ENCODE data around the gene DHCR24.

DHCR24 gene

GRCh38 chr1:54834007-54834541, 52.9 kb downstream of the DHCR24 start:
- no peak overlapping the region for H2AK5ac ChIP-seq (ENCODE audit: low read length)
- no peaks in the 10 kb centered on the region for H3K4me1 ChIP-seq (ENCODE audit: control insufficient read depth, low read depth, low read length)
- H3K9ac ChIP-seq (ENCODE audit: low read length), result no peak overlapping the region
- H3K4me2 ChIP-seq (ENCODE audit: low read length), result no peak overlapping the region
- no peaks in the 10 kb centered on the region for H3K36me3 ChIP-seq (ENCODE audit: control insufficient read depth, insufficient read depth, low read length)
- H3K79me1 ChIP-seq (ENCODE audit: low read length), result no peaks in the 10 kb centered on the region
- DNase-seq, result no peak
- H3K18ac ChIP-seq (ENCODE audit: low read length), result no peak overlapping the region
- no peak overlapping the region for H4K5ac ChIP-seq (ENCODE audit: low read length)
- H3K4me3 ChIP-seq (ENCODE audit: low read length), result no peak overlapping the region
- no peak overlapping the region for H3K4ac ChIP-seq (ENCODE audit: low read depth, low read length)
- H4K8ac ChIP-seq (ENCODE audit: low read depth, low read length), result no peak overlapping the region
- no peak overlapping the region for H3K27ac ChIP-seq (ENCODE audit: low read depth, low read length)
- no peak overlapping the region for H3K56ac ChIP-seq (ENCODE audit: low read length)
- H2BK120ac ChIP-seq (ENCODE audit: low read depth, low read length), result no peak overlapping the region
- no peak overlapping the region for H3K23ac ChIP-seq (ENCODE audit: low read length)
- no peak overlapping the region for H2BK15ac ChIP-seq (replicated peaks; ENCODE audit: low read depth)
- no peak overlapping the region for H2BK5ac ChIP-seq (ENCODE audit: low read length)
- no peaks in the 10 kb centered on the region for H3K79me2 ChIP-seq (ENCODE audit: control insufficient read depth, insufficient read depth, low read length)
- no CpG with 5 or more reads among the region's 1 CpG for WGBS (ENCODE audit: extremely low coverage, insufficient coverage, low lambda C conversion rate)
- no peaks in the 10 kb centered on the region for H3K27me3 ChIP-seq (ENCODE audit: insufficient read depth, low read length, poor library complexity)

- Histone ChIP-seq H2BK15ac (replicated peaks; ENCODE audit: low read depth) (no peak overlapping the region), H3K4me1 (ENCODE audit: control insufficient read depth, low read depth, low read length) (no peaks in the 10 kb centered on the region), H2BK5ac (ENCODE audit: low read length) (no peak overlapping the region), H3K27ac (ENCODE audit: low read depth, low read length) (no peak overlapping the region), H3K79me2 (ENCODE audit: control insufficient read depth, insufficient read depth, low read length) (no peaks in the 10 kb centered on the region), H3K27me3 (ENCODE audit: insufficient read depth, low read length, poor library complexity) (no peaks in the 10 kb centered on the region), H2AK5ac (ENCODE audit: low read length) (no peak overlapping the region), H3K56ac (ENCODE audit: low read length) (no peak overlapping the region), H3K9ac (ENCODE audit: low read length) (no peak overlapping the region), H3K36me3 (ENCODE audit: control insufficient read depth, insufficient read depth, low read length) (no peaks in the 10 kb centered on the region), H3K18ac (ENCODE audit: low read length) (no peak overlapping the region), H3K4me3 (ENCODE audit: low read length) (no peak overlapping the region), H2BK120ac (ENCODE audit: low read depth, low read length) (no peak overlapping the region), H4K8ac (ENCODE audit: low read depth, low read length) (no peak overlapping the region), H3K79me1 (ENCODE audit: low read length) (no peaks in the 10 kb centered on the region), H4K5ac (ENCODE audit: low read length) (no peak overlapping the region), H3K4me2 (ENCODE audit: low read length) (no peak overlapping the region), H3K4ac (ENCODE audit: low read depth, low read length) (no peak overlapping the region), H3K23ac (ENCODE audit: low read length) (no peak overlapping the region)
- DNase-seq, result no peak
- WGBS (ENCODE audit: extremely low coverage, insufficient coverage, low lambda C conversion rate), result no CpG with 5 or more reads among the region's 9 CpGs
These were observed 53.9 kb downstream of the DHCR24 start for GRCh38 chr1:54833121-54833520.

GRCh38 chr1:54826226-54826816, 60.7 kb downstream of the DHCR24 start:
- no peak overlapping the region for H3K56ac ChIP-seq (ENCODE audit: low read length)
- H3K4me3 ChIP-seq (ENCODE audit: low read length), result no peak overlapping the region
- WGBS (ENCODE audit: extremely low coverage, insufficient coverage, low lambda C conversion rate), result no CpG with 5 or more reads among the region's 4 CpGs
- H3K27me3 ChIP-seq (ENCODE audit: insufficient read depth, low read length, poor library complexity), result no peaks in the 10 kb centered on the region
- H3K18ac ChIP-seq (ENCODE audit: low read length), result no peak overlapping the region
- H3K79me1 ChIP-seq (ENCODE audit: low read length), result no peaks in the 10 kb centered on the region
- H2BK5ac ChIP-seq (ENCODE audit: low read length), result no peak overlapping the region
- no peaks in the 10 kb centered on the region for H3K36me3 ChIP-seq (ENCODE audit: control insufficient read depth, insufficient read depth, low read length)
- no peak overlapping the region for H3K4ac ChIP-seq (ENCODE audit: low read depth, low read length)
- no peak overlapping the region for H2AK5ac ChIP-seq (ENCODE audit: low read length)
- no peak overlapping the region for H3K4me2 ChIP-seq (ENCODE audit: low read length)
- no peak overlapping the region for H3K9ac ChIP-seq (ENCODE audit: low read length)
- DNase-seq, result no peak
- H4K8ac ChIP-seq (ENCODE audit: low read depth, low read length), result no peak overlapping the region
- no peaks in the 10 kb centered on the region for H3K4me1 ChIP-seq (ENCODE audit: control insufficient read depth, low read depth, low read length)
- no peak overlapping the region for H3K23ac ChIP-seq (ENCODE audit: low read length)
- H3K27ac ChIP-seq (ENCODE audit: low read depth, low read length), result no peak overlapping the region
- no peak overlapping the region for H2BK15ac ChIP-seq (replicated peaks; ENCODE audit: low read depth)
- H4K5ac ChIP-seq (ENCODE audit: low read length), result no peak overlapping the region
- no peaks in the 10 kb centered on the region for H3K79me2 ChIP-seq (ENCODE audit: control insufficient read depth, insufficient read depth, low read length)
- no peak overlapping the region for H2BK120ac ChIP-seq (ENCODE audit: low read depth, low read length)

- Histone ChIP-seq H3K79me1 (ENCODE audit: low read length) (no peaks in the 10 kb centered on the region), H2BK15ac (replicated peaks; ENCODE audit: low read depth) (no peak overlapping the region), H4K8ac (ENCODE audit: low read depth, low read length) (no peak overlapping the region), H4K5ac (ENCODE audit: low read length) (no peak overlapping the region), H3K18ac (ENCODE audit: low read length) (no peak overlapping the region), H3K56ac (ENCODE audit: low read length) (no peak overlapping the region), H2AK5ac (ENCODE audit: low read length) (no peak overlapping the region), H3K4me3 (ENCODE audit: low read length) (no peak overlapping the region), H3K23ac (ENCODE audit: low read length) (no peak overlapping the region), H3K9ac (ENCODE audit: low read length) (no peak overlapping the region), H3K27me3 (ENCODE audit: insufficient read depth, low read length, poor library complexity) (no peaks in the 10 kb centered on the region), H3K4me1 (ENCODE audit: control insufficient read depth, low read depth, low read length) (no peaks in the 10 kb centered on the region), H3K4ac (ENCODE audit: low read depth, low read length) (no peak overlapping the region), H3K36me3 (ENCODE audit: control insufficient read depth, insufficient read depth, low read length) (no peaks in the 10 kb centered on the region), H2BK5ac (ENCODE audit: low read length) (no peak overlapping the region), H2BK120ac (ENCODE audit: low read depth, low read length) (no peak overlapping the region), H3K79me2 (ENCODE audit: control insufficient read depth, insufficient read depth, low read length) (no peaks in the 10 kb centered on the region), H3K27ac (ENCODE audit: low read depth, low read length) (no peak overlapping the region), H3K4me2 (ENCODE audit: low read length) (no peak overlapping the region)
- no peak for DNase-seq
- no CpG with 5 or more reads among the region's 5 CpGs for WGBS (ENCODE audit: extremely low coverage, insufficient coverage, low lambda C conversion rate)
These were observed 61.3 kb downstream of the DHCR24 start for GRCh38 chr1:54825696-54826095.

- Histone ChIP-seq H3K56ac (ENCODE audit: low read length) (no peak overlapping the region), H2BK120ac (ENCODE audit: low read depth, low read length) (no peak overlapping the region), H4K8ac (ENCODE audit: low read depth, low read length) (no peak overlapping the region), H3K27ac (ENCODE audit: low read depth, low read length) (no peak overlapping the region), H3K4me3 (ENCODE audit: low read length) (no peak overlapping the region), H3K4me2 (ENCODE audit: low read length) (no peak overlapping the region), H2AK5ac (ENCODE audit: low read length) (no peak overlapping the region), H3K4ac (ENCODE audit: low read depth, low read length) (no peak overlapping the region), H2BK5ac (ENCODE audit: low read length) (no peak overlapping the region), H3K18ac (ENCODE audit: low read length) (no peak overlapping the region), H3K9ac (ENCODE audit: low read length) (no peak overlapping the region), H3K4me1 (ENCODE audit: control insufficient read depth, low read depth, low read length) (no peaks in the 10 kb centered on the region), H3K27me3 (ENCODE audit: insufficient read depth, low read length, poor library complexity) (no peaks in the 10 kb centered on the region), H2BK15ac (replicated peaks; ENCODE audit: low read depth) (no peak overlapping the region), H4K5ac (ENCODE audit: low read length) (no peak overlapping the region), H3K79me2 (ENCODE audit: control insufficient read depth, insufficient read depth, low read length) (no peaks in the 10 kb centered on the region), H3K23ac (ENCODE audit: low read length) (no peak overlapping the region), H3K36me3 (ENCODE audit: control insufficient read depth, insufficient read depth, low read length) (no peaks in the 10 kb centered on the region), H3K79me1 (ENCODE audit: low read length) (no peaks in the 10 kb centered on the region)
- DNase-seq, result no peak
- no CpG with 5 or more reads among the region's 3 CpGs for WGBS (ENCODE audit: extremely low coverage, insufficient coverage, low lambda C conversion rate)
These were observed 63.3 kb downstream of the DHCR24 start for GRCh38 chr1:54823670-54824069.

- Histone ChIP-seq H3K4me3 (ENCODE audit: low read length) (no peak overlapping the region), H4K5ac (ENCODE audit: low read length) (no peak overlapping the region), H3K56ac (ENCODE audit: low read length) (no peak overlapping the region), H3K23ac (ENCODE audit: low read length) (no peak overlapping the region), H3K4me1 (ENCODE audit: control insufficient read depth, low read depth, low read length) (no peaks in the 10 kb centered on the region), H3K9ac (ENCODE audit: low read length) (no peak overlapping the region), H3K4ac (ENCODE audit: low read depth, low read length) (no peak overlapping the region), H2BK5ac (ENCODE audit: low read length) (no peak overlapping the region), H2BK15ac (replicated peaks; ENCODE audit: low read depth) (no peak overlapping the region), H3K4me2 (ENCODE audit: low read length) (no peak overlapping the region), H3K36me3 (ENCODE audit: control insufficient read depth, insufficient read depth, low read length) (no peaks in the 10 kb centered on the region), H2BK120ac (ENCODE audit: low read depth, low read length) (no peak overlapping the region), H3K79me2 (ENCODE audit: control insufficient read depth, insufficient read depth, low read length) (no peaks in the 10 kb centered on the region), H3K18ac (ENCODE audit: low read length) (no peak overlapping the region), H3K79me1 (ENCODE audit: low read length) (no peaks in the 10 kb centered on the region), H3K27me3 (ENCODE audit: insufficient read depth, low read length, poor library complexity) (no peaks in the 10 kb centered on the region), H2AK5ac (ENCODE audit: low read length) (no peak overlapping the region), H4K8ac (ENCODE audit: low read depth, low read length) (no peak overlapping the region), H3K27ac (ENCODE audit: low read depth, low read length) (no peak overlapping the region)
- DNase-seq, result no peak
These were observed 67.3 kb downstream of the DHCR24 start for GRCh38 chr1:54819733-54820132.
